MM.1S (cell line): ENCODE results near the gene BEGAIN.

ENCODE experiments used
- DNase-seq: peaks from one replicate; pipeline ENCODE4 v3.0.0-alpha.2; 2015
- H2AFZ ChIP-seq: fragments of 300-600 bp; sonication (generic); 2 replicates; pipeline ENCODE4 v1.6.0; 2016; ENCODE audit warnings: antibody characterized with exemption, low read length
- H3F3A ChIP-seq: fragments of 300-600 bp; sonication (generic); 2 replicates; pipeline ENCODE4 v1.6.1; 2016; ENCODE audit warnings: mild to moderate bottlenecking, antibody characterized with exemption, low read length, moderate library complexity, mixed read lengths; ENCODE audit not compliant: insufficient read depth
- H3K27ac ChIP-seq: fragments of 300-600 bp; sonication (generic); 2 replicates; pipeline ENCODE4 v1.5.1; 2016; ENCODE audit warnings: mild to moderate bottlenecking, low read length
- H3K27me3 ChIP-seq: fragments of 300-600 bp; sonication (generic); replicated peaks from 2 replicates; pipeline ENCODE4 v1.6.0; 2016; ENCODE audit warnings: low read length; ENCODE audit not compliant: insufficient read depth
- H3K36me3 ChIP-seq: fragments of 300-600 bp; sonication (generic); replicated peaks from 2 replicates; pipeline ENCODE4 v1.6.1; 2016; ENCODE audit warnings: mild to moderate bottlenecking, low read length, mixed read lengths; ENCODE audit not compliant: insufficient read depth
- H3K4me1 ChIP-seq: fragments of 300-600 bp; sonication (generic); 2 replicates; pipeline ENCODE4 v1.6.1; 2016; ENCODE audit warnings: low read length, mixed read lengths
- H3K4me2 ChIP-seq: fragments of 300-600 bp; sonication (generic); 2 replicates; pipeline ENCODE4 v1.6.0; 2016; ENCODE audit warnings: low read depth, low read length
- H3K4me3 ChIP-seq: fragments of 300-600 bp; sonication (generic); 2 replicates; pipeline ENCODE4 v1.5.1; 2016; ENCODE audit warnings: low read length, mixed read lengths
- H3K79me2 ChIP-seq: fragments of 300-600 bp; sonication (generic); 2 replicates; pipeline ENCODE4 v1.6.1; 2016; ENCODE audit warnings: mixed run types, low read length, mixed read lengths
- H3K9ac ChIP-seq: fragments of 300-600 bp; sonication (generic); 2 replicates; pipeline ENCODE4 v1.6.1; 2016; ENCODE audit warnings: low read length, mixed read lengths
- H3K9me2 ChIP-seq: fragments of 300-600 bp; sonication (generic); replicated peaks from 2 replicates; pipeline ENCODE4 v1.6.1; 2016; ENCODE audit warnings: mild to moderate bottlenecking, low read length, mixed read lengths; ENCODE audit not compliant: insufficient read depth
- H3K9me3 ChIP-seq: fragments of 300-600 bp; sonication (generic); replicated peaks from 2 replicates; pipeline ENCODE4 v1.6.1; 2016; ENCODE audit warnings: mild to moderate bottlenecking, low read length, mixed read lengths; ENCODE audit not compliant: insufficient read depth
- H4K20me1 ChIP-seq: fragments of 300-600 bp; sonication (generic); 2 replicates; pipeline ENCODE4 v1.6.1; 2016; ENCODE audit warnings: mild to moderate bottlenecking, low read length, moderate library complexity, mixed read lengths; ENCODE audit not compliant: insufficient read depth
- CTCF ChIP-seq: fragments of 300-600 bp; sonication (generic); IDR thresholded peaks from 2 replicates; pipeline ENCODE4 v1.5.1; 2016; ENCODE audit warnings: antibody characterized with exemption, low read length, mixed read lengths
- EZH2 ChIP-seq: fragments of 300-600 bp; sonication (generic); optimal IDR thresholded peaks from 2 replicates; pipeline ENCODE3; 2017; ENCODE audit warnings: low read depth, mild to moderate bottlenecking, antibody characterized with exemption, low read length, mixed read lengths
- EZH2phosphoT487 ChIP-seq: fragments of 300-600 bp; sonication (generic); IDR thresholded peaks from 2 replicates; pipeline ENCODE4 v1.6.1; 2018; ENCODE audit warnings: antibody characterized with exemption, low read length

Gene BEGAIN

GRCh38 chr14:100586403-100587085 is 673 bp downstream of the BEGAIN start:
- Histone ChIP-seq H3K9me3 (no peaks in the 10 kb centered on the region), H4K20me1 (no peaks in the 10 kb centered on the region), H3K4me1 (no peaks in the 10 kb centered on the region), H3K27me3 (peaks cover 17% of the 10 kb centered on the region), H2AFZ (no peak overlapping the region), H3F3A (no peaks in the 10 kb centered on the region), H3K9ac (no peak overlapping the region), H3K36me3 (no peaks in the 10 kb centered on the region), H3K9me2 (no peaks in the 10 kb centered on the region), H3K79me2 (no peaks in the 10 kb centered on the region), H3K4me2 (no peak overlapping the region), H3K4me3 (no peak overlapping the region), H3K27ac (no peak overlapping the region)
- no peak for DNase-seq
- TF ChIP-seq EZH2 (no peak), EZH2phosphoT487 (no peak), CTCF (no peak)

DNA sequence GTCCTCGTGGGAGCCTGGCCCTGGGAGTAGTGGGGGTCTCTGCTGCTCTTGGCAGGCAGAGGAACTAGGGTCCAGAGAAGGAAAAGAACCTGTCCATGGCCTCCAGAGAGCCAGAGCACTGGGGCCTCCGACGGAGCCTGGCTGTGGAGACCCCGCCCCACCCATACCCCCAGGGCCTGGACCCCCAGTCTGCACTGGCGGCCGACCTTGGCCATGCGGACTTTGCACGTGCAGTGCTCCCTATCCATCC is 1.1 kb downstream of the BEGAIN start:
- no peaks in the 10 kb centered on the region for H3K79me2 ChIP-seq
- no peak for TF ChIP-seq EZH2phosphoT487
- TF ChIP-seq EZH2, result no peak
- no peak for TF ChIP-seq CTCF
- H3K27me3 ChIP-seq, result peaks cover 21% of the 10 kb centered on the region
- no peaks in the 10 kb centered on the region for H3K9me2 ChIP-seq
- H3K4me3 ChIP-seq, result no peak overlapping the region
- H3K36me3 ChIP-seq, result no peaks in the 10 kb centered on the region
- no peak overlapping the region for H3K9ac ChIP-seq
- no peak overlapping the region for H3K4me2 ChIP-seq
- H3K9me3 ChIP-seq, result no peaks in the 10 kb centered on the region
- no peak for DNase-seq
- H4K20me1 ChIP-seq, result no peaks in the 10 kb centered on the region
- H3F3A ChIP-seq, result no peaks in the 10 kb centered on the region
- no peak overlapping the region for H3K27ac ChIP-seq
- no peaks in the 10 kb centered on the region for H3K4me1 ChIP-seq
- H2AFZ ChIP-seq, result no peak overlapping the region

DNA sequence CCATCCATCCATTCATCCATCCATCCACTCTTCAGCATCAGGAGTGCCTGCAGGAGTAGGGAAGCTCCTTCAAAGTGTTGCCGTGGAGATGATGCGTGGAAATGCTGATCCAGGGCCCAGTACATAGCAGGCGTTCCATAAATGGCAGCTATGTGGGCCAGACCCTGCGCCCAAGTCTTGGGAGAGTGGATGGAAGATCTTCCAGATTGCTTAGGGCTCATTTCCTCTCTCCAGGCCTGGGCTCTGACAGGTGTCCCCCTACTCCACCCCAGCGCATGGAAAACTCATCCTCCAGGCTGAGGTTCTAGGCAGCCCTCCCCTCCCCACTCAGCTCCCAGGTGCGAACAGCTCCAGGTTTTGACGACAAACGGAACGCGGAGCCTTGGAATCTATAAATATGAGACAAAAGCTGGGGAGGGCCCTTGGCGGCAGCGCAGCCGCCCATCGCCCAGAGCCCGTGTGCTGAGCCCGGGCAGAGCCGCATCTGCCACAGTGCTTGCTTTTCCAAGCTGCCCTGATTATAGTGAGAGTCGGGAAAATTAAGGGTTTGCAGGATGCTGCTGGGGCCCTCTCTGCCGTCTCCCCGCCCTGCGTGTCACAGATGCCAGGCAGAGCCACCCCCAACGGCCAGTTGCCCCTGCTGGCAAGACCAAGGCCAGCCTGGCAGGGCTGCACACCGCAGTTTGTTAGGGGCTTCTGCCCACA is 1.6 kb downstream of the BEGAIN start:
- Histone ChIP-seq H2AFZ (no peak overlapping the region), H3K4me2 (no peak overlapping the region), H3K9ac (no peak overlapping the region), H3F3A (no peaks in the 10 kb centered on the region), H3K36me3 (no peaks in the 10 kb centered on the region), H4K20me1 (no peaks in the 10 kb centered on the region), H3K9me3 (no peaks in the 10 kb centered on the region), H3K27me3 (peaks cover 26% of the 10 kb centered on the region), H3K79me2 (no peaks in the 10 kb centered on the region), H3K4me3 (no peak overlapping the region), H3K4me1 (no peaks in the 10 kb centered on the region), H3K9me2 (no peaks in the 10 kb centered on the region), H3K27ac (no peak overlapping the region)
- no peak for TF ChIP-seq EZH2
- no peak for TF ChIP-seq EZH2phosphoT487
- no peak for TF ChIP-seq CTCF
- no peak for DNase-seq
